ENCODE measurements around the gene UBA3.

UBA3 gene

GRCh38 chr3:69066121-69066520 lies 14.0 kb downstream of the UBA3 start:
- H3K9me3 ChIP-seq (ENCODE audit: control insufficient read depth, insufficient read depth, low read length) = no peaks in the 10 kb centered on the region
- no peak overlapping the region for H3K4me3 ChIP-seq (ENCODE audit: low read length)
- WGBS (ENCODE audit: insufficient coverage, insufficient read length) = no CpG with 5 or more reads among the region's 4 CpGs
- no peaks in the 10 kb centered on the region for H3K4me1 ChIP-seq (ENCODE audit: control insufficient read depth, insufficient read depth, low read length)
- no peaks in the 10 kb centered on the region for H3K27me3 ChIP-seq (ENCODE audit: control insufficient read depth, insufficient read depth, low read length)
- no peak for DNase-seq (ENCODE audit: low read depth, low spot score)
- no peaks in the 10 kb centered on the region; the same call in 1 of the 2 replicates for H3K36me3 ChIP-seq (ENCODE audit: control insufficient read depth, insufficient read depth, low read length)
- no peak overlapping the region for H3K27ac ChIP-seq (ENCODE audit: low read length)

- Histone ChIP-seq H3K36me3 (ENCODE audit: control insufficient read depth, insufficient read depth, low read length) (no peaks in the 10 kb centered on the region; the same call in 1 of the 2 replicates), H3K4me1 (ENCODE audit: control insufficient read depth, insufficient read depth, low read length) (no peaks in the 10 kb centered on the region), H3K4me3 (ENCODE audit: low read length) (no peak overlapping the region), H3K27me3 (ENCODE audit: control insufficient read depth, insufficient read depth, low read length) (no peaks in the 10 kb centered on the region), H3K9me3 (ENCODE audit: control insufficient read depth, insufficient read depth, low read length) (no peaks in the 10 kb centered on the region), H3K27ac (ENCODE audit: low read length) (no peak overlapping the region)
- WGBS (ENCODE audit: insufficient coverage, insufficient read length) = no CpG with 5 or more reads among the region's 6 CpGs
- DNase-seq (ENCODE audit: low read depth, low spot score) = no peak
These were observed 14.7 kb downstream of the UBA3 start for GRCh38 chr3:69065318-69065964.

GRCh38 chr3:69063636-69064035 lies 16.5 kb downstream of the UBA3 start:
- Histone ChIP-seq H3K27me3 (ENCODE audit: control insufficient read depth, insufficient read depth, low read length) (no peaks in the 10 kb centered on the region), H3K36me3 (ENCODE audit: control insufficient read depth, insufficient read depth, low read length) (no peaks in the 10 kb centered on the region; the same call in 1 of the 2 replicates), H3K27ac (ENCODE audit: low read length) (no peak overlapping the region), H3K9me3 (ENCODE audit: control insufficient read depth, insufficient read depth, low read length) (no peaks in the 10 kb centered on the region), H3K4me3 (ENCODE audit: low read length) (no peak overlapping the region), H3K4me1 (ENCODE audit: control insufficient read depth, insufficient read depth, low read length) (no peaks in the 10 kb centered on the region)
- WGBS (ENCODE audit: insufficient coverage, insufficient read length) = no CpG with 5 or more reads among the region's 2 CpGs
- no peak for DNase-seq (ENCODE audit: low read depth, low spot score)

- DNase-seq (ENCODE audit: low read depth, low spot score) = no peak
- Histone ChIP-seq H3K4me3 (ENCODE audit: low read length) (no peak overlapping the region), H3K4me1 (ENCODE audit: control insufficient read depth, insufficient read depth, low read length) (no peaks in the 10 kb centered on the region), H3K9me3 (ENCODE audit: control insufficient read depth, insufficient read depth, low read length) (no peaks in the 10 kb centered on the region), H3K27me3 (ENCODE audit: control insufficient read depth, insufficient read depth, low read length) (no peaks in the 10 kb centered on the region), H3K36me3 (ENCODE audit: control insufficient read depth, insufficient read depth, low read length) (no peaks in the 10 kb centered on the region; the same call in 1 of the 2 replicates), H3K27ac (ENCODE audit: low read length) (no peak overlapping the region)
These were observed 20.5 kb downstream of the UBA3 start for GRCh38 chr3:69059688-69060087.

GRCh38 chr3:69058947-69059224 lies 21.3 kb downstream of the UBA3 start:
- no peak for DNase-seq (ENCODE audit: low read depth, low spot score)
- no peaks in the 10 kb centered on the region for H3K4me1 ChIP-seq (ENCODE audit: control insufficient read depth, insufficient read depth, low read length)
- WGBS (ENCODE audit: insufficient coverage, insufficient read length) = no CpG with 5 or more reads among the region's 2 CpGs
- H3K4me3 ChIP-seq (ENCODE audit: low read length) = no peak overlapping the region
- no peak overlapping the region for H3K27ac ChIP-seq (ENCODE audit: low read length)
- no peaks in the 10 kb centered on the region for H3K9me3 ChIP-seq (ENCODE audit: control insufficient read depth, insufficient read depth, low read length)
- H3K36me3 ChIP-seq (ENCODE audit: control insufficient read depth, insufficient read depth, low read length) = no peaks in the 10 kb centered on the region; the same call in 1 of the 2 replicates
- no peaks in the 10 kb centered on the region for H3K27me3 ChIP-seq (ENCODE audit: control insufficient read depth, insufficient read depth, low read length)

GRCh38 chr3:69058180-69058946 lies 21.8 kb downstream of the UBA3 start:
- no peak for DNase-seq (ENCODE audit: low read depth, low spot score)
- no peaks in the 10 kb centered on the region for H3K9me3 ChIP-seq (ENCODE audit: control insufficient read depth, insufficient read depth, low read length)
- H3K4me1 ChIP-seq (ENCODE audit: control insufficient read depth, insufficient read depth, low read length) = no peaks in the 10 kb centered on the region
- no peaks in the 10 kb centered on the region for H3K27me3 ChIP-seq (ENCODE audit: control insufficient read depth, insufficient read depth, low read length)
- H3K36me3 ChIP-seq (ENCODE audit: control insufficient read depth, insufficient read depth, low read length) = no peaks in the 10 kb centered on the region; the same call in 1 of the 2 replicates
- no peak overlapping the region for H3K4me3 ChIP-seq (ENCODE audit: low read length)
- no CpG with 5 or more reads among the region's 3 CpGs for WGBS (ENCODE audit: insufficient coverage, insufficient read length)
- H3K27ac ChIP-seq (ENCODE audit: low read length) = no peak overlapping the region

DNA sequence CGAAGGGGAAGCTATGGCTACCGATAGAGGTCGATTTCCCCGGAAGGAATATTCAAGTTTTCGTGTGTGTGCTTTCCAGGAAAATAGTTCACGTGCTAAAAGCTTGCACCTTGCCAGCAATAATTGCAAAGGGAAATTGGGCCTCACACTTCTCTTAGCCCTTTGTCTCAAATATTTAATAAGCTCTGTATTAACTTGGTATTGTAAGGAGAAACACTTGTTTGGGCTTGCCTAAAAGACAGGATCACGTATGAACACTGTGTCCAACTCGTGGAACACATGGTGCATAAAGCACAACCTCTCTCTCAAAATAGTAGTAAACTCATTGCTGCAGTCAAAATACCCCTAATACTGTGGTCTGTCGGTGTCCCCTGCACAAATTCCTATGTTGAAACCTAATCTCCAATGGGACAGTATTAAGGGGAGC lies 27.7 kb downstream of the UBA3 start:
- WGBS (ENCODE audit: insufficient coverage, insufficient read length) = no CpG with 5 or more reads among the region's 9 CpGs
- Histone ChIP-seq H3K27ac (ENCODE audit: low read length) (no peak overlapping the region), H3K27me3 (ENCODE audit: control insufficient read depth, insufficient read depth, low read length) (no peaks in the 10 kb centered on the region), H3K36me3 (ENCODE audit: control insufficient read depth, insufficient read depth, low read length) (0 out of 2 replicates have a peak, but pooled peaks cover 3% of the 10 kb centered on the region), H3K4me1 (ENCODE audit: control insufficient read depth, insufficient read depth, low read length) (no peaks in the 10 kb centered on the region), H3K9me3 (ENCODE audit: control insufficient read depth, insufficient read depth, low read length) (no peaks in the 10 kb centered on the region), H3K4me3 (ENCODE audit: low read length) (peak overlapping the region; percentile 65; the same call in 1 of the 2 replicates)
- no peak for DNase-seq (ENCODE audit: low read depth, low spot score)

DNA sequence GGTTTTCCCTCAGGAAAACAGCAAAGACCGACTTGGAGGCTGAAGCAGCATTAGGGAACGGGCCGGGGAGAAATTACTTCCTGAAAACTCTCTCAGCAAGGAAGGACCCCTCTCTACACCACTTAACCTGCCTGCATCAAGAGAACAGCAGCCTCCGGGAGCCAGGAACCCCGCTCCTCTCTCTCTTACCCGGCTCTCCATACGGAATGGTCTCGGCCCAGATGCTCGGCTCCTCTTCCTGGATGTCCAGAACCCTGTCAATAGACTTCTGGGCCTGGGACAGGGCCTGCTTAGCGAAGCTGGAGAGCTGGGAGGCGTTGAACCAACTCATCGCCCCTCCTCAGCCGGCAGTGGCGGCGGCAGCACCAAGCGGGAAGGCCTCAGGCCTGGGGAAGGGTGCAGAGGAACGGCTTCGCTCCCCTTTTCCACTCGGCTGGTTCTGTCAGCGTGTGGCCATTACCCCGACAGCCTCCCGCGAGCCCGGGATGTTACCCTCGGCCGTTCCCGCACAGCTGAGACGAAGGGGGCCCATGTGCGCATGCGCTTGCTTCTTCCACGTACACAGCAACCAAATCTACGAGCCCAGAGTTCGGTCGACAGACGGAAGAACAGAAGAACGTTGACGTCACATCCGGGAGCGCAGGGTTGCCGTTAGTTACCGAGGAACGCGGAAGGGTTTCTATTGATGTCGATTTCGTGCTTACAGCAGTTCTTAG lies 28.3 kb downstream of the UBA3 start, which contains the start of gene TMF1:
TSS of gene TMF1 (minus strand) at position 578 of the 716 bp plus-strand sequence. CDS start at position 331, 247 bp downstream.
- Histone ChIP-seq H3K36me3 (ENCODE audit: control insufficient read depth, insufficient read depth, low read length) (0 out of 2 replicates have a peak, but pooled peaks cover 3% of the 10 kb centered on the region), H3K9me3 (ENCODE audit: control insufficient read depth, insufficient read depth, low read length) (no peaks in the 10 kb centered on the region), H3K27me3 (ENCODE audit: control insufficient read depth, insufficient read depth, low read length) (no peaks in the 10 kb centered on the region), H3K4me3 (ENCODE audit: low read length) (peak within 1 kb of the TSS; percentile 65), H3K4me1 (ENCODE audit: control insufficient read depth, insufficient read depth, low read length) (no peaks in the 10 kb centered on the region), H3K27ac (ENCODE audit: low read length) (no peak within 1 kb of the TSS)
- peak; percentile 100 for DNase-seq (ENCODE audit: low read depth, low spot score)
- WGBS (ENCODE audit: insufficient coverage, insufficient read length) = no CpG with 5 or more reads among the region's 45 CpGs

DNA sequence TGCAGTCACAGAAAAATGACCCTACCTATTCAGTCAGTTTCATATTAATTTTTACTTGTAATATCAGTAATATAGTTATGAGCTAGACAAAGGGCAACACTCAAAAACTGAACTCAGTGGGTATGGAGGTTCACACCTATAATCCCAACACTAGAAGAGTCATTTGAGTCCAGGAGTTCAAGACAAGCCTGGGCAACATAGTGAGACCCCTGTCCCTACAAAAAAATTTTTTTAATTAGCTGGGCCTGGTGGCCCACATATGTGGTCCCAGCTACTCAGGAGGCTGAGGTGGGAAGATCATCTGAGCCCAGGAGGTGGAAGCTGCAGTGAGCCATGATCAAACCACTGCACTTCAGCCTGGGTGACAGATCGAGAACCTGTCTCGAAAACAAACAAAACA lies 31.2 kb downstream of the UBA3 start:
- DNase-seq (ENCODE audit: low read depth, low spot score) = no peak
- WGBS (ENCODE audit: insufficient coverage, insufficient read length) = no CpG with 5 or more reads among the region's 2 CpGs
- Histone ChIP-seq H3K9me3 (ENCODE audit: control insufficient read depth, insufficient read depth, low read length) (no peaks in the 10 kb centered on the region), H3K27me3 (ENCODE audit: control insufficient read depth, insufficient read depth, low read length) (no peaks in the 10 kb centered on the region), H3K4me1 (ENCODE audit: control insufficient read depth, insufficient read depth, low read length) (no peaks in the 10 kb centered on the region), H3K4me3 (ENCODE audit: low read length) (no peak overlapping the region), H3K27ac (ENCODE audit: low read length) (no peak overlapping the region), H3K36me3 (ENCODE audit: control insufficient read depth, insufficient read depth, low read length) (0 out of 2 replicates have a peak, but pooled peaks cover 3% of the 10 kb centered on the region)

DNA sequence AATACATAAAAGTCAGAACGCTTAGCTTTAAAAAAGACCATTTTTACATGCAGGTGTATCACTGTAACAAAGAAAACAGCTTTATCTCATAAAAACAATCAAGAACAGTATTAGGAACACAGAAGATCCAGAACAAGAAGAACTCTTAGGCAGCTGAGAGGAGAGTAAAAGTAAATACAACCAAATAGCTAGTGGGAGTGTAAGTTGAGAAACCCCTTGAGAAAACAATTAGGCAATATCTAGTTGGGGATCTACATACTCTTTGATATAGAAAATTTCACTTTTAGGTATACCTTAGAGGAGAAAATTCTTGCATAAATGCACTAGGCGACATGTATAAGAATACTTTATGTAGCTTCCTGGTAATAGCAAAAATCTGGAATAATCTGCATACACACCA lies 35.6 kb downstream of the UBA3 start:
- Histone ChIP-seq H3K27me3 (ENCODE audit: control insufficient read depth, insufficient read depth, low read length) (no peaks in the 10 kb centered on the region), H3K4me1 (ENCODE audit: control insufficient read depth, insufficient read depth, low read length) (no peaks in the 10 kb centered on the region), H3K4me3 (ENCODE audit: low read length) (no peak overlapping the region), H3K27ac (ENCODE audit: low read length) (no peak overlapping the region), H3K36me3 (ENCODE audit: control insufficient read depth, insufficient read depth, low read length) (peaks cover 7% of the 10 kb centered on the region; the same call in 1 of the 2 replicates), H3K9me3 (ENCODE audit: control insufficient read depth, insufficient read depth, low read length) (no peaks in the 10 kb centered on the region)
- no peak for DNase-seq (ENCODE audit: low read depth, low spot score)
- WGBS (ENCODE audit: insufficient coverage, insufficient read length) = no CpG with 5 or more reads among the region's 2 CpGs

Measured in iPS DF 6.9 (cell line).